Measurements from ENCODE around the gene VANGL2. TPM values are rescaled to one million over a fixed set of nuclear protein-coding genes. Genes with fewer than 3 reads are reported as not detected.

VANGL2 gene
- total and polyA plus RNA-seq, 2 of the 8 experiments (the other 6 are each of a cell fraction or from before 2014, with no cell fraction given), result 62.5 to 118 TPM

DNA sequence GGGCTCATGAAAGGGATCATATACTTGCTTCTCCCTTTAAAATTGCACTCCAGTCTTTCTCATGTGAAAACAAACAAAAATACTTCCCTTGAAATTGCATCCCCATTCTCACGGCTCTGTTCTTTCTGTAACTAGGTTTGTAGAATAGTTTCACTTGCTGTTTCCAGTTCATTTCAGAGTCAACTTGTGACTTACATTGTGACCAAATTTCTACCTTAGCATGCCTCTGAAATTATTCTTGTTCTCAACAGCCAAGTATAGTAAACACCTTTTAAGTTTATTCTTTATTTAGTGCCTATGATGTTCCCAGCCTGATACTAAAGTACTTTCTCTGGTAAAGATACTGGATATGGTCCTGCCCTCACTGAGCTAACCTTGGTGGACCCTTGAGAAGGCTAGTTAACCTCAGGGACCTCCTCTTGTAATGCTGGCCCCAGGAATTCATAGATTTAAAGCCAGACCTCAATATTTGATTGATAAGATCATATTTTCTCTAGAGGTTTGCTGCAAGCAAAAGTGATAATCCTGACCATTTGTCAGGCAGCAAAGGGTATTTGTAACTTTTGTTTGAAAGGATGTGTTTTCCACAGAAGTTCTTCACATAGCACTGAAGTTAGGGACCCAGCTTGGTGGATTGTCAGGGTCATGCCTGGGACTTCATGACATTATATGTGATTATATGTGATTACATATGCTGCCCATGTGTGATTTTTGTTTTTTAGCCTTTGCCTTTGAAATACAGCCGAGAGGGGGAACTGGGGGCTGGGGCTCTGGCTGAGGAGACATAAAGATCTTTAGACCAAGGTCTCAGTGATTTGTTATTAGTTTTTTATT, 29.6 kb downstream of the VANGL2 start:
- Histone ChIP-seq H3K56ac (replicated peaks; ENCODE audit: insufficient read length, low read depth, low read length) (no peak overlapping the region), H3K4me1 (replicated peaks in 1 of 4; ENCODE audit: control insufficient read depth in 3 of 4, insufficient read depth in 4 of 4, low read length in 3 of 4) (no peaks in the 10 kb centered on the region), H3K23ac (ENCODE audit: insufficient read length) (no peak overlapping the region), H2BK12ac (ENCODE audit: low read depth, low read length) (no peak overlapping the region), H3K4ac (replicated peaks; ENCODE audit: insufficient read length, low read depth, low read length) (no peak overlapping the region), H4K91ac (replicated peaks; ENCODE audit: insufficient read length, low read length) (no peak overlapping the region), H4K8ac (ENCODE audit: extremely low read depth, insufficient read depth, low read length) (no peak overlapping the region), H3K36me3 (ENCODE audit: control insufficient read depth in 2 of 4, insufficient read depth in 4 of 4, low read length in 3 of 4) (peaks cover 4 to 15% (median 13%) of the 10 kb centered on the region in 4 experiments; a peak in 6 of 8 replicates), H2AK5ac (ENCODE audit: low read depth, low read length) (no peak overlapping the region), H3K27me3 (replicated peaks in 1 of 4; ENCODE audit: control insufficient read depth in 3 of 4, extremely low read depth in 1 of 4, insufficient read depth in 3 of 4, low read length in 3 of 4) (no peaks in the 10 kb centered on the region), H2BK120ac (replicated peaks; ENCODE audit: low read depth, low read length) (no peak overlapping the region), H2BK15ac (ENCODE audit: low read length) (no peak overlapping the region), H3K9me3 (ENCODE audit: insufficient read depth in 2 of 2, low read depth in 1 of 2, low read length in 1 of 2) (no peaks in the 10 kb centered on the region), H3K23me2 (ENCODE audit: low read depth, low read length) (no peaks in the 10 kb centered on the region; the same call in 1 of the 2 replicates), H2AFZ (ENCODE audit: low read length) (no peak overlapping the region), H4K20me1 (replicated peaks in 1 of 2; ENCODE audit: control insufficient read depth in 1 of 2, insufficient read depth in 2 of 2, low read length in 2 of 2) (peaks cover 0 to 3% of the 10 kb centered on the region in 2 experiments), H3K18ac (ENCODE audit: extremely low read depth, low read length) (no peak overlapping the region), H3K9ac (replicated peaks in 1 of 4; ENCODE audit: extremely low read depth in 1 of 4, low read depth in 3 of 4, low read length in 3 of 4) (no peak overlapping the region), H3K14ac (ENCODE audit: insufficient read length) (no peak overlapping the region), H3K79me2 (ENCODE audit: control insufficient read depth in 1 of 2, insufficient read depth in 2 of 2, low read length in 2 of 2) (no peaks in the 10 kb centered on the region), H4K5ac (ENCODE audit: insufficient read length, low read depth, low read length) (no peak overlapping the region), H3K4me2 (ENCODE audit: insufficient read depth in 1 of 2, low read depth in 2 of 2, low read length in 2 of 2) (no peak overlapping the region), H2BK5ac (ENCODE audit: low read depth, low read length) (no peak overlapping the region), H3K4me3 (ENCODE audit: extremely low read depth in 1 of 4, insufficient read depth in 2 of 4, low read depth in 3 of 4, low read length in 4 of 4) (no peak overlapping the region), H3K79me1 (ENCODE audit: low read depth, low read length) (no peaks in the 10 kb centered on the region), H3K27ac (ENCODE audit: low read depth, low read length) (no peak overlapping the region), H2BK20ac (ENCODE audit: low read length) (no peak overlapping the region)
- 95% methylated on average over 2 of the region's 2 CpGs; no CpG with 5 or more reads in 1 of the 2 experiments for WGBS, 2 experiments (ENCODE audit: extremely low coverage in 1 of 2, insufficient coverage in 1 of 2, insufficient read length in 1 of 2, insufficient replicate concordance in 2 of 2, low coverage in 1 of 2, low lambda C conversion rate in 2 of 2, missing lambda C conversion rate in 1 of 2)
- DNase-seq (ENCODE audit: low read depth in 1 of 2, low spot score in 2 of 2), result no peak
- CTCF ChIA-PET (ENCODE audit: partially characterized antibody), result interaction anchor here (0.9 to 5.6 kb wide), 5 partner anchors 20 to 177 kb away, joined by 3 to 67 read pairs (median 3); no protein-coding TSS in a partner anchor
- FAIRE-seq, result no peak
- POLR2A ChIA-PET (ENCODE audit: partially characterized antibody), result no interaction called here
- no peak for TF ChIP-seq POLR2AphosphoS5 (IDR thresholded peaks at IDR 0.05; ENCODE audit: low read depth, low read length)
- TF ChIP-seq POLR2A (IDR thresholded peaks at IDR 0.05; ENCODE audit: control extremely low read depth in 1 of 2, low read depth in 2 of 2, low read length in 2 of 2), result no peak
- TF ChIP-seq CBX8 (IDR thresholded peaks at IDR 0.05; ENCODE audit: borderline replicate concordance, low read depth, low read length), result no peak
- no peak for TF ChIP-seq KDM5A (IDR thresholded peaks at IDR 0.05; ENCODE audit: low read length)
- no peak for TF ChIP-seq NRF1 (IDR thresholded peaks at IDR 0.05; ENCODE audit: low read depth, low read length)
- no peak for TF ChIP-seq RNF2 (IDR thresholded peaks at IDR 0.05; ENCODE audit: borderline replicate concordance, low read depth, low read length, missing control alignments, poor library complexity, severe bottlenecking)
- no peak for TF ChIP-seq E2F6 (IDR thresholded peaks at IDR 0.05)
- TF ChIP-seq SRF (IDR thresholded peaks at IDR 0.05; ENCODE audit: low read depth, low read length), result no peak
- no peak for TF ChIP-seq HDAC6 (IDR thresholded peaks at IDR 0.05; ENCODE audit: low read depth, low read length)
- no peak for TF ChIP-seq EZH2 (IDR thresholded peaks at IDR 0.05; ENCODE audit: low read depth, low read length, severe bottlenecking)
- no peak for TF ChIP-seq TBP (IDR thresholded peaks at IDR 0.05; ENCODE audit: low read depth, low read length)
